HL-60 (cell line): ENCODE results near the gene VPS13A.

Experiments
- DNase-seq, 2 experiments: peaks; one replicate each; pipeline ENCODE4 v3.0.0-alpha.2; 2010 to 2020; ENCODE audit warnings: low read depth in 1 of 2, low spot score in 1 of 2
- H3K27ac ChIP-seq: fragments of 250-450 bp; sonication (Bioruptor Pico); replicated peaks from 2 replicates; pipeline ENCODE4 v1.5.1; 2020; ENCODE audit warnings: mild to moderate bottlenecking, moderate library complexity
- H3K27me3 ChIP-seq: fragments of 250-450 bp; sonication (Bioruptor Pico); 2 replicates; pipeline ENCODE4 v1.5.1; 2021; ENCODE audit warnings: mild to moderate bottlenecking, moderate library complexity; ENCODE audit not compliant: insufficient read depth, poor library complexity, severe bottlenecking
- H3K4me3 ChIP-seq: replicated peaks from 2 replicates; pipeline ENCODE4 v1.5.1; 2011; ENCODE audit warnings: mild to moderate bottlenecking, control low read depth, low read length; ENCODE audit not compliant: insufficient read depth
- GABPA ChIP-seq: IDR thresholded peaks from 2 replicates; pipeline ENCODE4 v1.6.1; 2012; ENCODE audit warnings: low read depth
- POLR2AphosphoS5 ChIP-seq: IDR thresholded peaks from 2 replicates; pipeline ENCODE4 v1.6.1; 2012; ENCODE audit warnings: low read depth
- SPI1 ChIP-seq: IDR thresholded peaks from 2 replicates; pipeline ENCODE4 v1.6.1; 2012; ENCODE audit warnings: low read depth, mild to moderate bottlenecking, borderline replicate concordance
- TF ChIP-seq, protein P1 (sequence below): IDR thresholded peaks from 2 replicates; pipeline ENCODE4 v1.6.1; 2012; ENCODE audit warnings: low read depth; ENCODE audit not compliant: insufficient replicate concordance
- TF ChIP-seq, protein P2 (sequence below): IDR thresholded peaks from one replicate; pipeline ENCODE4 v1.5.1; 2011; ENCODE audit warnings: low read length, control low read depth, inconsistent platforms; ENCODE audit not compliant: insufficient read depth

VPS13A gene

DNA sequence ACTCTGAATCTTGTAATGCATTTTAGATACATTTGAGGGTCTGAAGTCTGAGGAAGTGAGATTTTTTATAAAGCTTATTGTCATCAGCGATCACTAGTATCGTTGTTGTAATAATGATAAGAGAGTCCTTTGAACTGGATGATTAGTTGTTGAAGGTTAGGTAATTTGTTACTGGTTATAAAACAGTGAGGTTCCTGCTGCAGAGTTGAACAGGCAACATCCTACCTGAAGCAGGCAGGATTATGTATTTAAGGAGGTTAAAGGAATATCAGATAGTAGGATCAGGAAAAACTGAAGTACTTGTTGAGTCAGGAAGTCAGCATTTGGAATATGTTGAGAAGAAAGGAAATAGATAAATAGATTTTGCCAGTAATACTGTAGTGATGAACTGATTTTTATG is 106.7 kb downstream of the VPS13A start:
- no peak for DNase-seq
- TF ChIP-seq SPI1 (no peak), GABPA (no peak)
- Histone ChIP-seq H3K27ac (no peak overlapping the region), H3K27me3 (no peaks in the 10 kb centered on the region), H3K4me3 (no peak overlapping the region)

DNA sequence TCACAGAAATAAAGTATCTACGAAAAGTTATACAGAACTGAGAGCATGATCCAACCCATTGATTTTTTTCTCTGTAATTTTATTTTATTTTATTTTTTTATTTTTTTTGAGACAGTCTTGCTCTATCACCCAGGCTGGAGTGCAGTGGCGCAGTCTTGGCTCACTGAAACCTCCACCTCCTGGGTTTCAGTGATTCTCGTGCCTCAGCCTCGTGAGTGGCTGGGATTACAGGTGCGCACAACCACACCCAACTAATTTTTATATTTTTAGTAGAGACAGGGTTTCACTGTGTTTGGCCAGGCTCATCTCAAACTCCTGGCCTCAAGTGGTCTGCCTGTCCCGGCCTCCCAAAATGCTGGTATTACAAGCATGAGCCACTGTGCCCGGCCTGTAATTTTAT is 107.3 kb downstream of the VPS13A start:
- no peak for TF ChIP-seq POLR2AphosphoS5
- TF ChIP-seq GABPA = no peak
- TF ChIP-seq, protein P1, sequence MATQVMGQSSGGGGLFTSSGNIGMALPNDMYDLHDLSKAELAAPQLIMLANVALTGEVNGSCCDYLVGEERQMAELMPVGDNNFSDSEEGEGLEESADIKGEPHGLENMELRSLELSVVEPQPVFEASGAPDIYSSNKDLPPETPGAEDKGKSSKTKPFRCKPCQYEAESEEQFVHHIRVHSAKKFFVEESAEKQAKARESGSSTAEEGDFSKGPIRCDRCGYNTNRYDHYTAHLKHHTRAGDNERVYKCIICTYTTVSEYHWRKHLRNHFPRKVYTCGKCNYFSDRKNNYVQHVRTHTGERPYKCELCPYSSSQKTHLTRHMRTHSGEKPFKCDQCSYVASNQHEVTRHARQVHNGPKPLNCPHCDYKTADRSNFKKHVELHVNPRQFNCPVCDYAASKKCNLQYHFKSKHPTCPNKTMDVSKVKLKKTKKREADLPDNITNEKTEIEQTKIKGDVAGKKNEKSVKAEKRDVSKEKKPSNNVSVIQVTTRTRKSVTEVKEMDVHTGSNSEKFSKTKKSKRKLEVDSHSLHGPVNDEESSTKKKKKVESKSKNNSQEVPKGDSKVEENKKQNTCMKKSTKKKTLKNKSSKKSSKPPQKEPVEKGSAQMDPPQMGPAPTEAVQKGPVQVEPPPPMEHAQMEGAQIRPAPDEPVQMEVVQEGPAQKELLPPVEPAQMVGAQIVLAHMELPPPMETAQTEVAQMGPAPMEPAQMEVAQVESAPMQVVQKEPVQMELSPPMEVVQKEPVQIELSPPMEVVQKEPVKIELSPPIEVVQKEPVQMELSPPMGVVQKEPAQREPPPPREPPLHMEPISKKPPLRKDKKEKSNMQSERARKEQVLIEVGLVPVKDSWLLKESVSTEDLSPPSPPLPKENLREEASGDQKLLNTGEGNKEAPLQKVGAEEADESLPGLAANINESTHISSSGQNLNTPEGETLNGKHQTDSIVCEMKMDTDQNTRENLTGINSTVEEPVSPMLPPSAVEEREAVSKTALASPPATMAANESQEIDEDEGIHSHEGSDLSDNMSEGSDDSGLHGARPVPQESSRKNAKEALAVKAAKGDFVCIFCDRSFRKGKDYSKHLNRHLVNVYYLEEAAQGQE = no peak
- no peak for TF ChIP-seq SPI1
- TF ChIP-seq, protein P2, sequence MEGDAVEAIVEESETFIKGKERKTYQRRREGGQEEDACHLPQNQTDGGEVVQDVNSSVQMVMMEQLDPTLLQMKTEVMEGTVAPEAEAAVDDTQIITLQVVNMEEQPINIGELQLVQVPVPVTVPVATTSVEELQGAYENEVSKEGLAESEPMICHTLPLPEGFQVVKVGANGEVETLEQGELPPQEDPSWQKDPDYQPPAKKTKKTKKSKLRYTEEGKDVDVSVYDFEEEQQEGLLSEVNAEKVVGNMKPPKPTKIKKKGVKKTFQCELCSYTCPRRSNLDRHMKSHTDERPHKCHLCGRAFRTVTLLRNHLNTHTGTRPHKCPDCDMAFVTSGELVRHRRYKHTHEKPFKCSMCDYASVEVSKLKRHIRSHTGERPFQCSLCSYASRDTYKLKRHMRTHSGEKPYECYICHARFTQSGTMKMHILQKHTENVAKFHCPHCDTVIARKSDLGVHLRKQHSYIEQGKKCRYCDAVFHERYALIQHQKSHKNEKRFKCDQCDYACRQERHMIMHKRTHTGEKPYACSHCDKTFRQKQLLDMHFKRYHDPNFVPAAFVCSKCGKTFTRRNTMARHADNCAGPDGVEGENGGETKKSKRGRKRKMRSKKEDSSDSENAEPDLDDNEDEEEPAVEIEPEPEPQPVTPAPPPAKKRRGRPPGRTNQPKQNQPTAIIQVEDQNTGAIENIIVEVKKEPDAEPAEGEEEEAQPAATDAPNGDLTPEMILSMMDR = no peak
- no peak overlapping the region for H3K27ac ChIP-seq
- no peaks in the 10 kb centered on the region for H3K27me3 ChIP-seq
- no peak for DNase-seq
- H3K4me3 ChIP-seq = no peak overlapping the region

DNA sequence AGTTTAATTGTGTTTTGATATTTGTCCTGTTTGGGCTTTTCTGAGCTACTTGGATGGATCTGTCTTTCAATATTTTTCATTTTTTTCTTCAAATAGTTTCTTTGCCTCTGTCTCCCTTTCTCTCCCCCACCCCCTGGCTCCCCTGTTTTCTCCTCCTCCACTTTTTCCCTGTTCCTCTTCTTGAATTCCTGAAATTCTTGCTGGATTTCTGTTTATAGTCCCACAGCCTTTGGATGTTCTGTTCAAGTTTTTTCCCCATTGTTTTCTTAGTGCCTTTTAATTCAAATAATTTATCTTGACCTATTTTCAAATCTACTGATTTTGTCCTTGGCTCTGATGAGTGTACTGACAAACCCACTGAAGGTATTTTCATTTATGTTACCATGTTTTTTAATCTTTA is 113.0 kb downstream of the VPS13A start:
- DNase-seq = no peak
- no peak for TF ChIP-seq SPI1
- TF ChIP-seq GABPA = no peak
- no peak for TF ChIP-seq POLR2AphosphoS5
- TF ChIP-seq, protein P2 = no peak
- TF ChIP-seq, protein P1 = no peak
- H3K4me3 ChIP-seq = no peak overlapping the region
- no peak overlapping the region for H3K27ac ChIP-seq
- no peaks in the 10 kb centered on the region for H3K27me3 ChIP-seq

DNA sequence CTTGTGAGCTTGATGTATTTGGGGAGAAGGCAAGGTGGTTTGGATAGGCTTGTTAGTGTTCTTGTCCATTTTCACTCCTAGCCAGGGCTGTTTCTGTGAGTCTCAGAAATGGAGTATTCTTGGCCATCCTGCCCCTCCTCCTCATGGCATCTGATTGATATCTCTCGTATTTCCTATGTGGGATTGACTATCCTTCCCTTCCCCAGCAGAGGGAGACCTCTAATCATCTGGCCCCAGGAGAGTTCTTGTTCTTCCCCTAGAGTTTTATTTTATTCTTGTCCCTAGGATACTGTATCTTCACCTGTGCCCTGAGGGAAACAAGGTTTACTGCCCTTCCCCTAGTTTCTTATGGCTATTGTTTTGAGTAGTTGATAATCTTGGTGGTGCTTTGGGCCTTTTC is 114.4 kb downstream of the VPS13A start:
- DNase-seq = peak in 1 of 2 experiments; percentile 21
- Histone ChIP-seq H3K27me3 (no peaks in the 10 kb centered on the region), H3K27ac (no peak overlapping the region), H3K4me3 (no peak overlapping the region)
- TF ChIP-seq, protein P2 = no peak
- TF ChIP-seq POLR2AphosphoS5 = no peak
- TF ChIP-seq GABPA = no peak
- TF ChIP-seq, protein P1 = no peak
- no peak for TF ChIP-seq SPI1
